Nucleus accumbens (tissue), 56 donors: ENCODE results near the gene SLC4A1AP.

Source experiments
- DNase-seq, 56 donors: peaks; one replicate each; lab custom pipeline; 2025; lab: John Stamatoyannopoulos, UW

Gene SLC4A1AP

DNA sequence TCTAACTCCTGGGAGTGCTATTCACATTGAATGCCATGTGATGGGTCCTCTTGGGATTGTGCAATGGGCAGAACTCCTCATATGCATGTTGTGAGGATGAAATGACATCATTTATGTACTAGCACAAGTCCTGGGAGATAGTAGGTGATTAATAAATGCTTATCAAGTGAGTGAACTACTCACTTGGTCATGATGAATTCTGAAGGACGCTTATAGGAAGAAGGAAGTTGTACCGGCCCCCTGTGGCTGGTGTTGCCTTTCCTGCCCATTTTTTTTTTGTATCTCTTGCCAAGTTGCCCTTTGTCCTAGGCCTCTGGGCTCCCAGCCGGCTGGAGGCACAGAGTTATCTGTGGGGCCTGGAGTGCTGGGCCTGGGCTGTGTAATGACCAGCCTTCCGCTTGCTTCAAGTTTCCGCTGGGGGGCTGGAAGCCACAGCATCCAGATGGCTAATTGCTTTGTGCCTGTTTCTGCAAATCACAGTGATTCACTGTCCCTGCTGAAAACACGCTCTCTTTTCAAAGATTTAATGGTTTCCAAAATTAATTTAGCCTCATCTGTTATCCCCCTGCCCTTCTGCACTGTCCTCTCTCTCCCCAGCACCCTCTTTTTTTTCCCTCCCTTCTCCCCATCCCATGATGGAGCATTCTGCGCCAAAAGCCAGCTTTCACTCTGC lies 74.1 kb downstream of the SLC4A1AP start:
- DNase-seq = peak in 2 of 56 donors; percentile 20 to 27

DNA sequence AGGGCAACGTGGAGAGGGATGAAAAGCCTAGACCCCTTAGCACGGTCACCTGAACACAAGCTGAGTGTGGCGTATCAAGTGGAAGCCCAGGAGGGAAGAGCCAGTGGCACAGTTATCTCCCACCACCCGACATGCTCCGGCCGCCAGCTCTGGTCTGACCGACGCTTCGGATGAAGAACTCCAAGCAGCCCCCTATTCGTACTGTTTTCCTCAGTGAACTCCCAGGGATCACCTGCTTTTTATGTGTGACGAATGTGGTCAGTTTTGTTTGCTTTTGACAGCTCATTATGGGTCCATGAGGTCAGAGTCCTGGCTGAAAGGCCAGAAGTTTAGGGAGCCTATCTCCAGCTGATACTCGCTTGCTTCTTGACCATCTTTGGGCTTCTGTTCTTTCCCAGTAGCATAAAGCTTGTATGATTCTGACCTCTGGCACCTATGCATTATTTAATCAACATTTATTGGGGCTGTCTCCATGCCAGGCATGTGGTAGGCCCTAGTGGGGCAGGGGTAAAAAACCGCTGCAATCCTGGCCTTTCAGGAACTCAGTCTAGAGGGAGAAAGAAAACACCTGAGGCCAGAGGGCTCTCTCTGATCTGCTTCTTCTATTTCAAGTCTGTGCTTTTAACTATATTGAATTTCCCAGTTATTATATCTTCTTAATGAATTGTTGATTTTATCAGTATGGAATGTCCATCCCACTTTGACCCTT lies 74.8 kb downstream of the SLC4A1AP start:
- no peak for DNase-seq

DNA sequence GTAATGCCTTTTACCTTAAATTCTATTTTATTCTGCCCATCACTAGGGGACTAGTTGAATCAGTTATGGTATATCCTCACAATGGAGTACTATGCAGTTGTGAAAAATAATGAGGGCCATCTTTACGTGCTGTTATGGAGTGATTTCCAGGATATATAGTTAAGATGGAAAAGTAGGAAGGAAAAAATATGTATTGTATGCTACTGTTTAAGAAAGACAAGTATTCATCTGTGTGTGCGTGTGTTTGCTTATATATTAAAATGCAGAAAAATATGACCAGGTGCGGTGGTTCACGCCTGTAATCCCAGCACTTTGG lies 75.3 kb downstream of the SLC4A1AP start:
- DNase-seq = no peak

DNA sequence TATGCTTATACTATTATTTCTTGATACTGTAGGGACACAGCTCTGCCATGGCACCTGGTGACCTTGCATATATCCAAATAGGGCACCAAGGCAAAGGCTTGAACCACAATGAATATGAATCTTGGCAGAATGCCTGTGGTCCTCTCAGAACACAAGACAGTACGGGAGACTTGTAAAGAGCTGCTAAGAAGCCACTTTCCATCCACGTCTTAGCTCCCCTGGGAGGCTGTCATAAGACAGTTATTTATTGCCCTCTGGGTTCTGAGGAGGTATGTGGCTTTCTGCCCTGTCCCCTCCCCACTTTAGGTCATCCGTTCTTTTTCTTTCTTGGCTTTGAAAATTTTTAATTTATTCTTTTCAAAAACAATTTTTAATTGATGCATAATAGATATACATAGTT lies 78.0 kb downstream of the SLC4A1AP start:
- no peak for DNase-seq

DNA sequence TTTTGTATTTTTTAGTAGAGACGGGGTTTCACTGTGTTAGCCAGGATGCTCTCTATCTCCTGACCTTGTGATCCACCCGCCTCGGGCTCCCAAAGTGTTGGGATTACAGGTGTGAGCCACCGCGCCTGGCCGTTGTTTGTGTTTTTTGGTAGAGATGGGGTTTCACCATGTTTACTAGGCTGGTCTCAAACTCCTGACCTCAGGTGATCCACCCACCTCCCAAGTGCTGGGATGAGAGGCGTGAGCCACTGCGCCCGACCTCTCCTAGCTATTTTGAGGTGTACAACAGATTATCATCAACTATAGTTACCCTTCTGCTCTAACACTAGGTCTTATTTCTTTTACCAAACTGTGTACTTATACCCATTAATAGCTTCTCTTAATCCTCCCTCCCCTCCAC lies 78.9 kb downstream of the SLC4A1AP start:
- DNase-seq = no peak
